Ovary (tissue), 9 donors: ENCODE results near the gene ADAMTS14. TPM values are rescaled to one million over a fixed set of nuclear protein-coding genes. Genes with fewer than 3 reads are reported as not detected.

Experiments used
- DNase-seq, 5 donors: peaks; one replicate each; pipeline ENCODE4 v3.0.0-alpha.2; 2019 to 2020
- H3K27ac ChIP-seq, 2 donors: fragments of 200-600 bp; one replicate each; pipeline versions ENCODE4 v1.5.1 to v1.8.0; 2019 to 2022
- H3K27me3 ChIP-seq: fragments of 200-600 bp; one replicate; pipeline ENCODE4 v1.8.0; 2022
- H3K36me3 ChIP-seq: fragments of 200-600 bp; sonication (generic); one replicate; pipeline ENCODE4 v1.5.1; 2019
- H3K4me1 ChIP-seq: one replicate; pipeline ENCODE4 v1.8.1; 2013; ENCODE audit warnings: mild to moderate bottlenecking, moderate library complexity; ENCODE audit not compliant: insufficient read depth
- H3K4me3 ChIP-seq: fragments of 200-600 bp; sonication (generic); one replicate; pipeline ENCODE4 v1.5.1; 2017
- H3K9me3 ChIP-seq, 2 donors: fragments of 200-600 bp in 1 of 2; sonication (generic) in 1 of 2; one replicate each; pipeline versions ENCODE4 v1.5.1 to v1.8.1; 2013 to 2019; ENCODE audit warnings: mild to moderate bottlenecking in 1 of 2, moderate library complexity in 1 of 2
- CTCF ChIP-seq, 3 donors: fragments of 450-650 bp in 2 of 3; fragments of 200-600 bp in 1 of 3; IDR thresholded peaks; one replicate each; pipeline versions ENCODE4 v1.5.1 to v1.8.0; 2016 to 2022; ENCODE audit warnings: antibody characterized with exemption in 3 of 3, mild to moderate bottlenecking in 1 of 3
- EP300 ChIP-seq: sonication (generic); formaldehyde crosslinking; IDR thresholded peaks from one replicate; pipeline ENCODE4 v1.6.1; 2017; ENCODE audit warnings: antibody characterized with exemption
- POLR2A ChIP-seq: fragments of 450-650 bp; IDR thresholded peaks from one replicate; pipeline ENCODE4 v1.6.1; 2017; ENCODE audit warnings: antibody characterized with exemption, mild to moderate bottlenecking, moderate library complexity
- WGBS, 3 donors: extraction: QIAGEN DNeasy Blood & Tissue Kit in 1 of 3; methylation state at CpG; one replicate each; pipeline versions ENCODE4 v1.1.5 to v1.1.7; 2013 to 2017; 5-methylcytosine and 5-hydroxymethylcytosine counted together
- intact Hi-C, 4 donors: fragments of 100-400 bp; cut with DNase I; formaldehyde crosslinking; loops; one replicate each; pipeline versions ENCODE4 v1.11.0 to v1.15.1; 2022 to 2023
- polyA plus RNA-seq, 2 donors: library from polyadenylated mRNA; stranded (reverse); fragments of 200-250 nt in 1 of 2; fragments of 350-450 nt in 1 of 2; fragmentation: Illumina TruSeq in 1 of 2; extraction: RNeasy Lipid Tissue Mini Kit (QIAGEN cat#74804) in 1 of 2; gene quantifications; one replicate each; pipeline ENCODE4 v1.2.3, GENCODE V29; 2013 to 2014
- total RNA-seq, 7 donors: library from RNA; depleted of rRNA in 2 of 7; stranded (reverse); fragments of >200 nt in 2 of 7; fragmentation: NEBNext Ultra II Directional in 3 of 7; extraction: Animal tissue kit (Norgen Biotek cat#: 25700) in 3 of 7; gene quantifications; one replicate each; pipeline versions ENCODE4 v1.1.0 to v1.2.4, GENCODE V29; 2016 to 2023
- donor health status: DM: no; HTN: no; CAD: no; lungs with moderate emphysema.
- donor health status: DM: no; HTN: no; CAD: no.
- donor health status: Bipolar disorder and iron deficiency.
- donor health status: DM: yes; HTN: yes; CAD: no.
- donor health status: DM: no; HTN: no; CAD: no.
- donor health status: DM: yes; HTN: yes; CAD: no.

Gene ADAMTS14
- total and polyA plus RNA-seq, 9 donors, result 0.07 to 0.75 (median 0.14) TPM; not detected in 3

GRCh38 chr10:70759781-70760180, 87.5 kb downstream of the ADAMTS14 start:
- 72 to 80% (median 73%) methylated on average over 6 to 7 of the region's 7 CpGs for WGBS, 3 donors
- Histone ChIP-seq H3K36me3 (no peaks in the 10 kb centered on the region), H3K4me3 (no peak overlapping the region), H3K27ac (no peak overlapping the region), H3K27me3 (no peaks in the 10 kb centered on the region), H3K9me3 (no peaks in the 10 kb centered on the region), H3K4me1 (no peaks in the 10 kb centered on the region)
- peak in 1 of 5 donors; percentile 30 for DNase-seq
- intact Hi-C loops, result loop anchor here (2.0 to 10.0 kb wide), 7 partner anchors 202 to 297 kb away; no protein-coding TSS in a partner anchor
- TF ChIP-seq EP300 (no peak), POLR2A (no peak), CTCF (IDR thresholded peaks at IDR 0.05) (no peak)

- Histone ChIP-seq H3K27ac (no peak overlapping the region), H3K27me3 (no peaks in the 10 kb centered on the region), H3K4me1 (no peaks in the 10 kb centered on the region), H3K4me3 (no peak overlapping the region), H3K9me3 (no peaks in the 10 kb centered on the region), H3K36me3 (no peaks in the 10 kb centered on the region)
- no peak for TF ChIP-seq EP300
- no peak for TF ChIP-seq POLR2A
- TF ChIP-seq CTCF (IDR thresholded peaks at IDR 0.05), result no peak
- intact Hi-C loops, result loop anchor here in 3 of 4 donors (2.0 to 5.0 kb wide), 3 partner anchors 203 to 212 kb away; no protein-coding TSS in a partner anchor
- 67 to 72% (median 71%) methylated on average over 12 of the region's 12 CpGs for WGBS, 3 donors
- DNase-seq, result peak in 1 of 5 donors; percentile 25
These were observed 88.0 kb downstream of the ADAMTS14 start for GRCh38 chr10:70760271-70760787.

GRCh38 chr10:70761031-70761601, 88.8 kb downstream of the ADAMTS14 start:
- Histone ChIP-seq H3K9me3 (no peaks in the 10 kb centered on the region), H3K27me3 (no peaks in the 10 kb centered on the region), H3K36me3 (no peaks in the 10 kb centered on the region), H3K4me3 (no peak overlapping the region), H3K27ac (no peak overlapping the region), H3K4me1 (no peaks in the 10 kb centered on the region)
- peak in 1 of 5 donors; percentile 29 for DNase-seq
- TF ChIP-seq POLR2A, result no peak
- TF ChIP-seq EP300, result no peak
- no peak for TF ChIP-seq CTCF (IDR thresholded peaks at IDR 0.05)
- intact Hi-C loops, result loop anchor here in 3 of 4 donors (2.0 to 5.0 kb wide), 3 partner anchors 204 to 212 kb away; no protein-coding TSS in a partner anchor
- WGBS, 3 donors, result 36 to 59% (median 43%) methylated on average over 7 of the region's 7 CpGs

- Histone ChIP-seq H3K27ac (no peak overlapping the region), H3K4me1 (no peaks in the 10 kb centered on the region), H3K9me3 (no peaks in the 10 kb centered on the region), H3K36me3 (no peaks in the 10 kb centered on the region), H3K4me3 (no peak overlapping the region), H3K27me3 (no peaks in the 10 kb centered on the region)
- peak in 1 of 5 donors; percentile 23 for DNase-seq
- WGBS, 3 donors, result 77 to 86% (median 81%) methylated on average over 10 of the region's 10 CpGs
- intact Hi-C loops, result loop anchor here in 3 of 4 donors (2.0 to 5.0 kb wide), 3 partner anchors 205 to 213 kb away; no protein-coding TSS in a partner anchor
- TF ChIP-seq POLR2A (no peak), CTCF (IDR thresholded peaks at IDR 0.05) (no peak), EP300 (no peak)
These were observed 89.5 kb downstream of the ADAMTS14 start for GRCh38 chr10:70761727-70762350.
